ENCODE data around the gene NTSR1.

- no peak for TF ChIP-seq CTCF (IDR thresholded peaks at IDR 0.05 in 4 of 5, conservative IDR thresholded peaks at IDR 0.05 in 1 of 5)
- TF ChIP-seq POLR2A (IDR thresholded peaks at IDR 0.05), result no peak
Measured at GRCh38 chr20:62694868-62695267, 13.8 kb upstream of the NTSR1 start.
